Activated B cell treated with CpG ODN at 0.5 μM for 24 hours (primary cell): ENCODE measurements around the gene AMBRA1. TPM values are rescaled to one million over a fixed set of nuclear protein-coding genes. Genes with fewer than 3 reads are reported as not detected.

Source experiments
- ATAC-seq: fragments of 200-7000 bp; cut with Tn5 transposase; one replicate; pipeline ENCODE4 v1.10.0; 2021; ENCODE audit warnings: low read depth, mild to moderate bottlenecking, moderate library complexity
- CTCF ChIA-PET: fragments of 350-600 bp; sonication (Branson Sonifier 250); formaldehyde crosslinking; loops from one replicate; lab custom pipeline; 2021; ENCODE audit warnings: antibody characterized with exemption; lab: Charles Lee
- POLR2A ChIA-PET: fragments of 350-600 bp; sonication (Branson Sonifier 250); formaldehyde crosslinking; loops from one replicate; lab custom pipeline; 2021; ENCODE audit warnings: antibody characterized with exemption; lab: Charles Lee
- DNase-seq: peaks from one replicate; pipeline ENCODE4 v3.0.0; 2022
- H3K27ac Mint-ChIP-seq: one replicate; pipeline ENCODE4 v1.8.0; 2020; ENCODE audit warnings: mixed read lengths
- H3K27me3 Mint-ChIP-seq: one replicate; pipeline ENCODE4 v1.8.0; 2021; ENCODE audit warnings: mixed read lengths
- H3K36me3 Mint-ChIP-seq: one replicate; pipeline ENCODE4 v1.8.0; 2021; ENCODE audit warnings: low read depth, mixed read lengths
- H3K4me1 Mint-ChIP-seq: one replicate; pipeline ENCODE4 v1.8.0; 2021; ENCODE audit warnings: mixed read lengths
- H3K4me3 Mint-ChIP-seq: one replicate; pipeline ENCODE4 v1.8.0; 2020; ENCODE audit warnings: mild to moderate bottlenecking, mixed read lengths
- H3K9me3 Mint-ChIP-seq: one replicate; pipeline ENCODE4 v1.8.0; 2020; ENCODE audit warnings: mixed read lengths
- CTCF ChIP-seq: fragments of 200-600 bp; IDR thresholded peaks from one replicate; pipeline ENCODE4 v1.8.0; 2022; ENCODE audit warnings: antibody characterized with exemption, mild to moderate bottlenecking
- intact Hi-C: fragments of 100-400 bp; cut with micrococcal nuclease; formaldehyde crosslinking; loops from one replicate; pipeline ENCODE4 v1.15.1; 2024
- total RNA-seq: library from RNA; stranded (reverse); gene quantifications from 2 replicates; pipeline ENCODE4 v1.2.3, GENCODE V29; 2022

The AMBRA1 gene
- total RNA-seq, 1 donor from 2014 or later: 39.1 TPM

GRCh38 chr11:46633291-46634217 lies 39.7 kb upstream of the AMBRA1 start:
- Mint-ChIP-seq H3K9me3 (no peaks in the 10 kb centered on the region), H3K27me3 (no peaks in the 10 kb centered on the region), H3K27ac (no peak overlapping the region), H3K4me3 (no peak overlapping the region), H3K4me1 (peaks cover 3% of the 10 kb centered on the region), H3K36me3 (peaks cover 51% of the 10 kb centered on the region)
- CTCF ChIA-PET: no interaction called here
- intact Hi-C loops: no loop called here
- DNase-seq (no peak), ATAC-seq (no peak)
- TF ChIP-seq CTCF: no peak
- POLR2A ChIA-PET: no interaction called here

- DNase-seq (no peak), ATAC-seq (no peak)
- Mint-ChIP-seq H3K4me3 (no peak overlapping the region), H3K36me3 (peaks cover 47% of the 10 kb centered on the region), H3K27ac (no peak overlapping the region), H3K9me3 (no peaks in the 10 kb centered on the region), H3K4me1 (peaks cover 3% of the 10 kb centered on the region), H3K27me3 (no peaks in the 10 kb centered on the region)
- intact Hi-C loops: no loop called here
- no peak for TF ChIP-seq CTCF
- ChIA-PET POLR2A (no interaction called here), CTCF (interaction anchor here (0.6 kb wide), 1 partner anchor 144 kb away, joined by 3 read pairs; no protein-coding TSS in a partner anchor)
These were observed 38.7 kb upstream of the AMBRA1 start for GRCh38 chr11:46632502-46632901.

DNA sequence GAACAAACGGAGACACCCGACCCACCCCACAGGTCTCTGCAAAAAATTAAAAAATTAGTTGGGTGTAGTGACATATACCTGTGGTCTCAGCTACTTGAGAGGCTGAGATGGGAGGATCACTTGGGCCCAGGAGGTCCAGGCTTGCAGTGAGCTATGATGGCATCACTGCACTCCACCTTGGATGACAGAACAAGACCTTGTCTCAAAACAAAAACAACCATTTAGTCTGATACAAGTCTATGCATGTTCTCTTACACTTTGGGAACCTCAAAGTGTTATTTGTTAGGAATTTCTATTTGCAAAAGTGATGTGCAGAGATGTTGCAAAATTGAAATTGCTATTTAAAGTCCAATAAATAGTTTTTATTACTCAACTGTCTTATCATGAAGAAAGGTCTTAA lies 37.9 kb upstream of the AMBRA1 start:
- Mint-ChIP-seq H3K4me1 (peaks cover 3% of the 10 kb centered on the region), H3K36me3 (peaks cover 46% of the 10 kb centered on the region), H3K9me3 (no peaks in the 10 kb centered on the region), H3K4me3 (no peak overlapping the region), H3K27ac (no peak overlapping the region), H3K27me3 (no peaks in the 10 kb centered on the region)
- ChIA-PET POLR2A (no interaction called here), CTCF (no interaction called here)
- DNase-seq: no peak
- ATAC-seq: no peak
- no peak for TF ChIP-seq CTCF
- intact Hi-C loops: no loop called here

DNA sequence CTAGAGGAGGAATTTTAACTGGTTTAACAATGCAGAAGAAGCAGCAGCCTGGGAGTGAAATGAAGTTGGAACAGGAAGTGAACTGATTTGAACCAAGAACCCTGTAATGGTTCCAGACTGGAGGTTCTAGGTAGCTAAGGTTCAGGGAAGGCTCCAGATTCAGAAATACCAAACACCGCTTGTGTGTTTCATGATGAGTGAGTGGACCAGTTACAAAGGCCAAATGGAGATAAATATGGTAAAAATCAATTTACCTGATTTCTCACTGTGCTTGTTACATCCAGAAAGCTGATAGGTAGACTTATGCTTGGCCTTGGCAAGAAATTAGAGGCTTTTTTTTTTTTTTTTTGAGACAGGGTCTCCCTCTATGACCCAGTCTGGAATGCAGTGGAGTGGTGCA lies 36.4 kb upstream of the AMBRA1 start:
- intact Hi-C loops: no loop called here
- CTCF ChIA-PET: no interaction called here

More for the DNA sequence above, 36.4 kb upstream of the AMBRA1 start:
- no peaks in the 10 kb centered on the region for H3K27me3 Mint-ChIP-seq
- peaks cover 48% of the 10 kb centered on the region for H3K36me3 Mint-ChIP-seq
- POLR2A ChIA-PET: no interaction called here
- ATAC-seq: no peak
- H3K4me1 Mint-ChIP-seq: peaks cover 3% of the 10 kb centered on the region
- H3K4me3 Mint-ChIP-seq: no peak overlapping the region
- no peak for TF ChIP-seq CTCF
- H3K9me3 Mint-ChIP-seq: no peaks in the 10 kb centered on the region
- no peak for DNase-seq
- no peak overlapping the region for H3K27ac Mint-ChIP-seq
